ENCODE data around the gene OLIG2.
A peak's percentile ranks its signal among the peaks of the same experiment; 100 is the strongest.

The OLIG2 gene

GRCh38 chr21:33070998-33071769 lies 45.4 kb downstream of the OLIG2 start:
- peaks cover 0 to 89% of the 10 kb centered on the region in 2 donors for H3K27me3 ChIP-seq
- H3K9me3 ChIP-seq = peaks cover 6 to 8% (median 8%) of the 10 kb centered on the region in 3 donors
- no peak for DNase-seq
- peak overlapping the region; percentile 18 to 40 for H3K4me3 ChIP-seq
- intact Hi-C loops (cut with DNase I; ENCODE audit: low total_unique reads) = no loop called here
- H3K27ac ChIP-seq = no peak overlapping the region
- H3K36me3 ChIP-seq = no peaks in the 10 kb centered on the region
- H3K4me1 ChIP-seq = peaks cover 0 to 26% (median 22%) of the 10 kb centered on the region in 4 donors
- no peak for TF ChIP-seq CTCF (IDR thresholded peaks at IDR 0.05)

- Histone ChIP-seq H3K27me3 (peaks cover 0 to 92% of the 10 kb centered on the region in 2 donors), H3K9me3 (peaks cover 6 to 8% (median 8%) of the 10 kb centered on the region in 3 donors), H3K27ac (no peak overlapping the region), H3K36me3 (no peaks in the 10 kb centered on the region), H3K4me3 (peak overlapping the region; percentile 18 to 40), H3K4me1 (peaks cover 0 to 26% (median 22%) of the 10 kb centered on the region in 4 donors)
- intact Hi-C loops (cut with DNase I; ENCODE audit: low total_unique reads) = no loop called here
- no peak for DNase-seq
- TF ChIP-seq CTCF (IDR thresholded peaks at IDR 0.05) = no peak
Measured at GRCh38 chr21:33071770-33072306, 46.1 kb downstream of the OLIG2 start.

- H3K36me3 ChIP-seq = no peaks in the 10 kb centered on the region
- TF ChIP-seq CTCF (IDR thresholded peaks at IDR 0.05) = no peak
- intact Hi-C loops (cut with DNase I; ENCODE audit: low total_unique reads) = no loop called here
- H3K27me3 ChIP-seq = peaks cover 0 to 89% of the 10 kb centered on the region in 2 donors
- peaks cover 0 to 26% (median 22%) of the 10 kb centered on the region in 4 donors for H3K4me1 ChIP-seq
- no peak overlapping the region for H3K4me3 ChIP-seq
- H3K27ac ChIP-seq = no peak overlapping the region
- peaks cover 6 to 8% (median 8%) of the 10 kb centered on the region in 3 donors for H3K9me3 ChIP-seq
- DNase-seq = no peak
Measured at GRCh38 chr21:33073636-33074035, 47.9 kb downstream of the OLIG2 start.

- no peak overlapping the region for H3K27ac ChIP-seq
- no peak overlapping the region for H3K4me3 ChIP-seq
- no peaks in the 10 kb centered on the region for H3K36me3 ChIP-seq
- H3K4me1 ChIP-seq = peaks cover 0 to 21% (median 18%) of the 10 kb centered on the region in 4 donors
- intact Hi-C loops (cut with DNase I; ENCODE audit: low total_unique reads) = no loop called here
- TF ChIP-seq CTCF (IDR thresholded peaks at IDR 0.05) = no peak
- DNase-seq = no peak
- H3K9me3 ChIP-seq = no peaks in the 10 kb centered on the region
- peaks cover 0 to 76% of the 10 kb centered on the region in 2 donors for H3K27me3 ChIP-seq
Measured at GRCh38 chr21:33075128-33075527, 49.4 kb downstream of the OLIG2 start.

- no peak overlapping the region for H3K27ac ChIP-seq
- no peaks in the 10 kb centered on the region for H3K36me3 ChIP-seq
- H3K4me1 ChIP-seq = peaks cover 0 to 15% (median 14%) of the 10 kb centered on the region in 4 donors
- H3K4me3 ChIP-seq = no peak overlapping the region
- no peak for TF ChIP-seq CTCF (IDR thresholded peaks at IDR 0.05)
- H3K27me3 ChIP-seq = peaks cover 0 to 70% of the 10 kb centered on the region in 2 donors
- intact Hi-C loops (cut with DNase I; ENCODE audit: low total_unique reads) = no loop called here
- DNase-seq = no peak
- no peaks in the 10 kb centered on the region for H3K9me3 ChIP-seq
Measured at GRCh38 chr21:33075596-33076195, 50.0 kb downstream of the OLIG2 start.
